HFF-Myc (cell line): ENCODE results near the gene UBE2D3.
"Not testable (repeated sequence)": the region's sequence is repeated elsewhere in the genome, so short reads cannot be mapped to it uniquely, and the experiment has no call there.

Experiments
- DNase-seq: peaks from one replicate; pipeline ENCODE4 v3.0.0-alpha.2; 2011; ENCODE audit warnings: low read depth; ENCODE audit errors: extremely low read depth
- H3K4me3 ChIP-seq: replicated peaks from 2 replicates; pipeline ENCODE4 v1.5.1; 2011; ENCODE audit warnings: low read depth, mild to moderate bottlenecking, control low read depth, low read length
- TF ChIP-seq, protein P1 (sequence below): IDR thresholded peaks from 2 replicates; pipeline ENCODE4 v1.5.1; 2012; ENCODE audit warnings: mild to moderate bottlenecking, low read depth, low read length, control low read depth; ENCODE audit errors: missing control alignments

The UBE2D3 gene

DNA sequence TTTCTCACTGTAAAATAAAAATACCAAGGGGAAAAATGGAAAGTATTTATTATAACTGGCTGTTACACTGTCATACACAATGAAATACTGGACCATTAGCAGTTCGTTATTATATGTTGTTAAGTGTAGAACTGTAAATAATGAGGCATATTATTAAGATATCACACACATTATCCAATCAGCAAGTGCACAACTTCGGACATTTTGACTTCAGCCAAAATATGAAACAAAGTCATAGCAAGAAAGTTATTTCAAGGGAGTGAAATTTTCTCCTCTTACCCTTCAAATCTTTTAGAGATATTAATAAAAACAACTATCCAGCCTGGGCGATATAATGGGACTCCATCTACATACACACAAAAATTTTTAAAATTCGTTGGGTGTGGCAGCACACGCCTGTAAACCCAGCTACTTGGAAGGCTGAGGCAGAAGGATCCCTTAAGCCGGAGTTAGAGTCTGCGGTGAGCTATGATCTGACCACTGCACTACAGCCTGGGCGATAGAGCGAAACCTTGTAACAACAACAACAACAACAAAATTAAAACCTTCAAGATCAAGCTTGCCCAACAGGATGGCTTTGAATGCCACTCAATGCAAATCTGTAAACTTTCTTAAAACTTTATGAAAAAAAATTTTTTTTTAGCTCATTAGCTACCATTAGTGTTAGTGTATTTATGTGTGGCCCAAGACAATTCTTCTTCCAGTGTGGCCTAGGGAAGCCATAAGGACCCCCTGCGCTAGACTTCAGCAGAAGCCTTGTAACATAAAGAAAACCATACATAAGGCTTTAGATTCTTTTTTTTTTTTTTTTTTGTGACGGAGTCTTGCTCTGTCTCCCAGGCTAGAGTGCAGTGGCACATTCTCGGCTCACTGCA, 40.2 kb upstream of the UBE2D3 start:
- peak overlapping the region; percentile 57 for H3K4me3 ChIP-seq
- no peak for DNase-seq
- TF ChIP-seq, protein P1, sequence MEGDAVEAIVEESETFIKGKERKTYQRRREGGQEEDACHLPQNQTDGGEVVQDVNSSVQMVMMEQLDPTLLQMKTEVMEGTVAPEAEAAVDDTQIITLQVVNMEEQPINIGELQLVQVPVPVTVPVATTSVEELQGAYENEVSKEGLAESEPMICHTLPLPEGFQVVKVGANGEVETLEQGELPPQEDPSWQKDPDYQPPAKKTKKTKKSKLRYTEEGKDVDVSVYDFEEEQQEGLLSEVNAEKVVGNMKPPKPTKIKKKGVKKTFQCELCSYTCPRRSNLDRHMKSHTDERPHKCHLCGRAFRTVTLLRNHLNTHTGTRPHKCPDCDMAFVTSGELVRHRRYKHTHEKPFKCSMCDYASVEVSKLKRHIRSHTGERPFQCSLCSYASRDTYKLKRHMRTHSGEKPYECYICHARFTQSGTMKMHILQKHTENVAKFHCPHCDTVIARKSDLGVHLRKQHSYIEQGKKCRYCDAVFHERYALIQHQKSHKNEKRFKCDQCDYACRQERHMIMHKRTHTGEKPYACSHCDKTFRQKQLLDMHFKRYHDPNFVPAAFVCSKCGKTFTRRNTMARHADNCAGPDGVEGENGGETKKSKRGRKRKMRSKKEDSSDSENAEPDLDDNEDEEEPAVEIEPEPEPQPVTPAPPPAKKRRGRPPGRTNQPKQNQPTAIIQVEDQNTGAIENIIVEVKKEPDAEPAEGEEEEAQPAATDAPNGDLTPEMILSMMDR, result no peak

DNA sequence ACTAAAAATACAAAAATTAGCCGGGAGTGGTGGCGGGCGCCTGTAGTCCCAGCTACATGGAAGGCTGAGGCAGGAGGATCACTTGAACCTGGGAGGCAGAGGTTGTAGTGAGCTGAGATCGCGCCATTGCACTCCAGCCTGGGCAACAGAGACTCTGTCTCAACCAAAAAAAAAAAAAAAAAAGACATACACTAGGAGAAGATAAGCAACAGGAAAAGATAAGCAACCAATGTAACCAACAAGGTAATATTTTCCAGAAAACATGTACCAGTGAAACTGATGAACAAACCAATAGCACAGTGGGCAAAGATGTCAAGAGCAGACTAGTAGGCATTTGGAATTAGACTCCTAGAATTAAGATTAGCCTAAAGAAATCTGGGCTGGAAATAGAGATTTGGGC, 38.0 kb upstream of the UBE2D3 start:
- H3K4me3 ChIP-seq, DNase-seq: not testable (repeated sequence)

DNA sequence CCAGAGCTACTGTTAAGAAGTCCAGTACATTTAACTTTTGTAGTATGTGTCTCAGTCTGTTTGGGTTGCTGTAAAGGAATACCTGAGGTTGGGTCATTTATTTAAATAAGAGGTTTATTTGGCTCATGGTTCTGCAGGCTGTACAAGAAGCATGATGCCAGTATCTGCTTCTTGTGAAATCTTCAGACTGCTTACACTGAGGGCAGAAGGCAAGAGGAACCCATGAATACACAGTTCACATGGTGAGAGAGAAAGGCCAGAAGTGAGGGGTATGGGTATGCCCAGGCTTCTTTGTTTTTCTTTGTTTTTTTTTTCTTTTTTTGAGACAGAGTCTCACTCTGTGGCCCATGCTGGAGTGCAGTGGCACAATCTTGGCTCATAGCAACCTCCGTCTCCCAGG, 35.4 kb upstream of the UBE2D3 start:
- no peak overlapping the region for H3K4me3 ChIP-seq
- no peak for DNase-seq
- TF ChIP-seq, protein P1, result no peak

DNA sequence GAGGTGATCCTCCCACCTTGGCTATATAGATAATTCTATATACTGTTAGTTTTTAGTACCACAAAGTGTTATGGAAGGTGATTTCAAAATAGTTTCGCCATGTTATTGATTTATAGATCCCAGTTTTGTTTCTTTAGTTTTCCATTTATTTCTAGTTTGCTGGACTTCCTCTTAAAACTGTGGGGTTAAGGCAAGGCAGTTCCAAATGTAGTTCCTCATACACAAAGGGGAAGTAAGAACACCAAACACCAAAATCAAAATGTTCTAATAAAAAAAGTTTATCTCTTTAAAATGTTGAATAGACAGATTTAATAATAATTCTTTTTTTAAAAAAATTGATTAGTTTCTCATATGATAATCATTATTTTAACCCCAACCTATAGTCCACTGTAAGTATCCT, 34.7 kb upstream of the UBE2D3 start:
- DNase-seq, result no peak
- TF ChIP-seq, protein P1, result no peak
- no peak overlapping the region for H3K4me3 ChIP-seq

DNA sequence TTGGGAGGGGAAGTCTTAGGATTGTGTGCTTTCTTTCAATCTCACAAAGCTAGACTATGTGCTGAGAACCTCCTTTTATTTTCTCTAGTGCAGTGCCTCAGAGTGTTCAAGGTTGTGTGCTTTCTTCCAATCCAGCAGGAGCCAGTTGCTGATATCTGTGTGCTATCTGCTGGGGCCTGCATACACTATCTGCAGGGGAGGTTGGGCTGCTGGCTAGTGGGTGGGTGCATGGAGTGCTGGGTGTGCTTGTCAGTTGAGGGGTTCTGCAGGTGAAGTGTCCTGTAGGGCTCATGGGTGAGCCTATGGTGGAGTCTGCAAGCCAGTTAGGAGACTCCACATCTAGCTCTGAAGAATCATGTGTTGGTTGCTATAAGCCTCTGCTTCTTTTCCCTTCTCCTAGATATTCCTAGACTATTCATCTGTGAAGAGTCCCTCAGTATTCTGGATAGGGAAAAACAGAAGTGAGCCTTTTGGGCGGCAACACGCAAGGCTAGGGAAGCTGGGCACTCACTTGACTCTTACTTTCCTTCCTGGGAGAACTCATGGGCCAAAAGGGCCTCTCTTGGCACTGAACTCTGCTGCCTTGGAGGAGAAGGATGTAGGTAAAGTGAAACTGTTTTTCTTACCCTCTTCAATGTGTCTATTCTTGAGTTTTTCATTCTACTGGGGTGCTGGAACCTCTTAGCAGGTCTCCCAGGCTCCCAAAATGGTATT, 33.4 kb upstream of the UBE2D3 start:
- H3K4me3 ChIP-seq, result no peak overlapping the region
- no peak for DNase-seq
- TF ChIP-seq, protein P1, result no peak

DNA sequence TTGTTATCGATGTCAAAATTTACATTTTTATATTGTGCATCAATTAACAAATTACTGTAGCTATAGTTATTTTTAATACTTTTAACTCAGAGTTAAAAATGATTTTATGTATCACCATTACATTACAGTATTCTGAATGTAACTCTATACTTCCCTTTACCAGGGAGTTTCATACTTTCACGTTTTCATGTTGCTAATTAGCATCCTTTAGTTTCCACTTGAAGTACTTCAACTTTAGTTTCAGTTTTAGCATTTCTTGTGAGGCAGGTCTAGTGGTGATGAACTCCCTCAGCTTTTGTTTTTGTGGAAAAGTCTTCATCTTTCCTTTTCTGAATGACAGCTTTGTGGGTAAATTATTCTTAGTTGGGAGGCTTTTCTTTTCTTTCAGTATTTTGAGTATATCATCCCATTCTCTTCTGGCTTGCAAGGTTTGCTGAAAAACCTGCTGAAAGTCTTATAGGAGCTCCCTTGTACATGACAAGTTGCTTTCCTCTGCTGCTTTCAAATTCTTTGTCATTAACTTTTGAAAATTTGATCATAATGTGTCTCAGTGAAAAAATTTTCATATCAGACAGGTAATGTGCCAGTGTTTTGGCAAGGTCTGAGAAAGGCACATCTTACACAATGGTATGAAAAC, 31.6 kb upstream of the UBE2D3 start:
- no peak for DNase-seq
- TF ChIP-seq, protein P1, result no peak
- H3K4me3 ChIP-seq, result no peak overlapping the region

DNA sequence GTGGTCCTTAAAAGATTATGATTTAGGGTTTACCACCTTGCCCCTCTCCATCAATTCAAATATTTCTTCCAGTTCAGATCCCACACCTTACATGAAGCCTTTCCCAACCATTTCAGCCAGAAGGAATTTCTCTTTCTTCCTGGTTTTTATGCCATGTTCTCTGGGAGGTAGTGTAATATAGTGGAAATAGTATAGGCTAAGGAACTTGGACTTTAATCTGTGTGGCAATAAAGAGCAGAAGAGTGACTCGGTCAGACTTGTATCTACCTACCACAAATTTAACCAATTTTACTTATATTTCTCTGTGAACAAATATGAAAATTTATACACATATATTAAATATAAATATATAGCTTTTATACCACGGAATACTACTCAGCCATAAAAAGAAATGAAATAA, 23.0 kb upstream of the UBE2D3 start:
- no peak overlapping the region for H3K4me3 ChIP-seq
- TF ChIP-seq, protein P1, result no peak
- DNase-seq, result no peak
